Mesendoderm (in vitro differentiated cells): ENCODE data around the gene KIF18A. TPM values are rescaled to one million over a fixed set of nuclear protein-coding genes. Genes with fewer than 3 reads are reported as not detected.

Experiments
- small RNA-seq: library from polyadenylated mRNA; stranded (forward); fragments of <200 nt; extraction: miRNeasy Mini kit (QIAGEN cat#:217004); gene quantifications from one replicate; pipeline ENCODE3, GENCODE V24; 2013; ENCODE audit not compliant: insufficient read depth

KIF18A gene

Small RNA genes within 50 kb of the gene (small RNA-seq; reads per million reads assigned to genes)
- gene AC023206.1 = not detected
- gene MIR610 = not detected
